ENCODE data around the gene UGT1A5.
"Not testable (repeated sequence)": the region's sequence is repeated elsewhere in the genome, so short reads cannot be mapped to it uniquely, and the experiment has no call there.

Gene UGT1A5

DNA sequence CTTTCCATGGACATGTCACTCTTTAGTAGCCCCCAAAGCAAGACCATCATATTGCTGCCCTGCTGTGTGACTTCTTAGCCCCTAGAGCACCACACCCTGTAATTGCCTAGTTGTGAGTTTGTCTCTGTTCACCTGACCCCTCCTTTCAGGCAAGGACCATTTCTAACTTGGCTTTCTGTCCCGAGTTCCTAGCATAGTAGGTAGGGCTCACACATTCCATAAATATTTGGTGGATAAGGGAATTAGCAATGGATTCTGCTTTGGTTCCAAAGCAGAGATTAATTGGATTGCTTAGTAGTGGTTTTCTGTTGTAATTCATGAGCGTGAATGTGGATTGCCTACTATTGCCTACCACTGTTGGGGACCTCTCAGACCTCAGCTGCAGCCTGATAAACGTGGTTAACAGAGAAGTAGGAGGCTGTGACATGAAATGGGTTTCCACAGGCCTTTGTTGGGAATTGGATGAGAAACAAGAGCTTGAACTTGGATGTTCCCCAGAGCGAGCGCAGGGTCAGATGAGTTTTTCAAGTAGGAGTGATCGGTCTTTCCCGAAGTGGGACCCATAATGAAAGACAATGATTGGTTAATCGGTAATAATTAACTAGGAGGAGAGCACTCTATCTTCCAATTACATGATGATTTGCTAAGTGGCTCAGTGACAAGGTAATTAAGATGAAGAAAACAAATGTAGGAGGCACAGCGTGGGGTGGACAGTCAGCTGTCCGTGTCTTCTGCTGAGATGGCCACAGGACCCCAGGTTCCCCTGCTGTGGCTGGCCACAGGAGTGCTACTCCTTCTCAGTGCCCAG lies 34.0 kb downstream of the UGT1A5 start:
- no peak for DNase-seq

DNA sequence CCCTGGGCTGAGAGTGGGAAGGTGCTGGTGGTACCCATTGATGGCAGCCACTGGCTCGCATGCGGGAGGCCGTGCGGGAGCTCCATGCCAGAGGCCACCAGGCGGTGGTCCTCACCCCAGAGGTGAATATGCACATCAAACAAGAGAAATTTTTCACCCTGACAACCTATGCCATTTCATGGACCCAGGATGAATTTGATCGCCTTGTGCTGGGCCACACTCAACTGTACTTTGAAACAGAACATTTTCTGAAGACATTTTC lies 34.5 kb downstream of the UGT1A5 start:
- DNase-seq: no peak

DNA sequence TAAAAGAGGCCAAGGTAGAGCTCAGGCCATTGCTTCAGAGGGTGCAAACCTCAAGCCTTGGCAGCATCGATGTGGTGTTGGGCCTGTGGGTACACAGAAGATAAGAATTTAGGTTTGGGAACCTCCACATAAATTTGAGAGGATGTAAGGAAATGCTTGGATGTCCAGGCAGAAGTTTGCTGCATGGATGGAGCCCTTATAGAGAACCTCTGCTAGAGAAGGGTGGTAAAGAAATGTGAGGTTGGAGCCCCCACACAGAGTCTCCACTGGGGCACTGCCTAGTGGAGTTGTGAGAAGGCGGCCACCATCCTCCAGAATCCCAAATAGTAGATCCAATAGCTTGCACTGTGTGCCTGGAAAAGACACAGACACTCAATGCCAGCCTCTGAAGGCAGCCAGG lies 38.0 kb downstream of the UGT1A5 start:
- not testable (repeated sequence) for DNase-seq

DNA sequence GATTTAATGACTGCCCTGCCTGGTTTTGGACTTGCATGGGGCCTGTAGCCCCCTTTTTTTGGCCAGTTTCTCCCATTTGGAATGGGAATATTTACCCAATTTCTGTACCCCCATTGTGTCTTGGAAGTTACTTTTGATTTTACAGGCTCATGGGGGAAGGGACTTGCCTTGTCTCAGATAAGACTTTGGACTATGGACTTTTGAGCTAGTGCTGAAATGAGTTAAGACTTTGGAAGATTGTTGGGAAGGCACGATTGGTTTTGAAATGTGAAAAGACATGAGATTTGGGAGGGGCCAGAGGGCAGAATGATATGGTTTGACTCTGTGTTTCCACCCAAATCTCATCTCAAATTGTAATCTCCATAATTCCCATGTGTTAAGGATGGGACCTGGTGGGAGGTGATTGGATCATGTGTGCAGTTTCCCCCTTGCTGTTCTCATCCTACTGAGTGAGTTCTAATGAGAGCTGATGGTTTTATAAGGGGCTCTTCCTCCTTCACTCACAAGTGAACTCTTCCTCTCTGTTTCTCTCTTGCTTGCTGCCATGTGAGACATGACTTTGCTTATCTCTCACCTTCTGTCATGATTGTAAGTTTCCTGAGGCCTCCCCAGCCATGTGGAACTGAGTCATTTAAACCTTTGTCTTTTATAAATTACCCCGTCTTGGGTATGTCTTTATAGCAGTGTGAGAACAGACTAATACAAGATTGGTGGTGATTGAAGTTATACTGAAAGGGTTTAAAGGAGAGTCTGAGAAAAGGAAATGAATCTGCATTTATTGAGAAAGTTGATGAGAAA lies 38.7 kb downstream of the UGT1A5 start:
- not testable (repeated sequence) for DNase-seq

DNA sequence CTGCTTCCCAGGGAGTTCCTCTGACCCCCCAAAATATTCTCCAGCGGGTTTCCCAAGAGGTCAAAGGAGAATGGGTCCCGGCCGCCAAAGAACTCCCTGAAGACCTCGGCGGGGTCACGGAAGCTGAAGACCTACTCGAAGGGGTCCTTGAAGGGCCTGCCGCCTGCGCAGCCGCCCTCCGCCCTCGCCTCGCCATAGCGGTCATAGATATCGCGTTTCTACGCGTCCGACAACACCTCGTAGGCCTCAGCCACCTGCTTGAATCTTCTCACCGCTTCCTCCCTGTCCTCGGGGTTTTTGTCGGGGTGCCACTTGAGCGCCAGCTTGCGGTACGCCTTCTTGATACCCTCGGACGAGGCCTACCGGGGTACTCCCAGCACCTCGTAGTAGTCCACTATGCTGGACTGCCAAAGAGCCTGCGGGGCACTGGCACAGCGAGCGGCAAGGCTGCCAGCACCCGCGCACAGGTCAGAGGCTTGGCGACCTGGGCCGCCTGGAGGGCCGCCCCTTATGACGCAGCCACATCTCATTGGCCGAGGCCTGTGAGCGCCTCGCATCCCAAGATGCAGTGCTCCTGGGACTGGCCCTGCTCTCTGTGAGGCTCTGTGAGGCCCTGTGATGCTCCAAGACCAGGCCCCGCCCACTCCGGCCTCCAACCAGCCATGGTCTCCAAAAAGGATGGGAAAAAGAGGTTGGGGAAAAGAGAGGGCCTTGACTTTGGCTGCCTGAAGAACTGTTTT lies 42.3 kb downstream of the UGT1A5 start:
- DNase-seq: no peak

DNA sequence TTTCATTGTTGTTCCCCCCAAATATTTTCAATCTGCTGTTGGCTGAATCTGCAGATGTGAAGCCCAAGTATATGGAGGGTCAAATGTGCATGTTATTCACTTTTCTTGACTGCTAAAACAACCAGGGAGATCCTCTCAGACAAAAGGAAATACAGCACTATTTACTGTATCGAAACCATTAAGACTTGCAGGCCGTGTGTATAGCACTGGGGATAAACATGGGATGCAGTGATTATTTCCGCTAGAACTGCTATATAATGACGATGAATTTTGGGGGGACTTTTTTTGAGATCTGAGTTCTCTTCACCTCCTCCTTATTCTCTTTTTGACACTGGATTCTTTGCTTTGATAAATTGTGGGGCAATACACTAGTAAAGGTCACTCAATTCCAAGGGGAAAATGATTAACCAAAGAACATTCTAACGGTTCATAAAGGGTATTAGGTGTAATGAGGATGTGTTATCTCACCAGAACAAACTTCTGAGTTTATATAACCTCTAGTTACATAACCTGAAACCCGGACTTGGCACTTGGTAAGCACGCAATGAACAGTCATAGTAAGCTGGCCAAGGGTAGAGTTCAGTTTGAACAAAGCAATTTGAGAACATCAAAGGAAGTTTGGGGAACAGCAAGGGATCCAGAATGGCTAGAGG lies 43.8 kb downstream of the UGT1A5 start:
- DNase-seq: no peak

DNA sequence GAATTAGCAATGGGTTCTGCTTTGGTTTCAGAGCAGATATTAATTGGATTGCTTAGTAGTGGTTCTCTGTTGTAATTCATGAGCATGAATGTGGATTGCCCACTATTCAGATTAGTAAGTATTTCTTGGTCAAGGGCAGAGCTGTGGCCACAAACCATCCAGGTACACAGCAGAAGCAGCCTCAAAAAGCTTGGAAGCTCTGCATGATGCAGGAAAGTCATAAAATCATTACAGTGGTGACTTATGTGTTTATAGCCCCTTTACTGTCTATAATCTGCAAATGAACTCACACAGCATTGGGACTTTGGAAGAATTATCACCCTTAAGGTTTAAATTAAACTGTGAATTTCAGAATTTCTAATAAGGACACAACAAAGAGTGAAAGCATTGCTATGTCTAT lies 45.4 kb downstream of the UGT1A5 start:
- no peak for DNase-seq

DNA sequence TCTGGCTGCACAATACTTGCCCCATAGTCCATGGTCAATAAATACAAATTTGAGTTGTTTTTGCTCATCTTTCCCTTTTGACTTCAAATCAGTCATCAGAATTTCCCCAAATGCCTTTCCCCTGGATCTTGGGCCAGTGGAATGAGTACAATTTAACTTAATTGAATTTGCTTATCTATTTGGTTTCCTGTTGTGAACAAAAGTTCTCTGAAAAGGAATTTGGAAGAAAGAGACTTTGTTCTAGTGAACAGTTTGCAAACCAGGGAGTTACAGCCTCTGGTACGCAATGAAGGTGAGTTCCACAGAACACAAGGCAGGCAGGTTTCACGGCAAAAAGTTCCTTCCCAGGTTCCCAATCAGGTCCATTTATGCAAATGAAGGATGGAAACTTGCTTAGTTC lies 46.1 kb downstream of the UGT1A5 start:
- no peak for DNase-seq

DNA sequence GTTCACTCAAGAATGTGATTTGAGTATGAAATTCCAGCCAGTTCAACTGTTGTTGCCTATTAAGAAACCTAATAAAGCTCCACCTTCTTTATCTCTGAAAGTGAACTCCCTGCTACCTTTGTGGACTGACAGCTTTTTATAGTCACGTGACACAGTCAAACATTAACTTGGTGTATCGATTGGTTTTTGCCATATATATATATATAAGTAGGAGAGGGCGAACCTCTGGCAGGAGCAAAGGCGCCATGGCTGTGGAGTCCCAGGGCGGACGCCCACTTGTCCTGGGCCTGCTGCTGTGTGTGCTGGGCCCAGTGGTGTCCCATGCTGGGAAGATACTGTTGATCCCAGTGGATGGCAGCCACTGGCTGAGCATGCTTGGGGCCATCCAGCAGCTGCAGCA lies 47.3 kb downstream of the UGT1A5 start, which contains the start of gene UGT1A1:
UGT1A1 (plus strand) TSS at position 228 of the 400 bp plus-strand sequence; CDS start at position 246, 18 bp downstream.
- DNase-seq: no peak

DNA sequence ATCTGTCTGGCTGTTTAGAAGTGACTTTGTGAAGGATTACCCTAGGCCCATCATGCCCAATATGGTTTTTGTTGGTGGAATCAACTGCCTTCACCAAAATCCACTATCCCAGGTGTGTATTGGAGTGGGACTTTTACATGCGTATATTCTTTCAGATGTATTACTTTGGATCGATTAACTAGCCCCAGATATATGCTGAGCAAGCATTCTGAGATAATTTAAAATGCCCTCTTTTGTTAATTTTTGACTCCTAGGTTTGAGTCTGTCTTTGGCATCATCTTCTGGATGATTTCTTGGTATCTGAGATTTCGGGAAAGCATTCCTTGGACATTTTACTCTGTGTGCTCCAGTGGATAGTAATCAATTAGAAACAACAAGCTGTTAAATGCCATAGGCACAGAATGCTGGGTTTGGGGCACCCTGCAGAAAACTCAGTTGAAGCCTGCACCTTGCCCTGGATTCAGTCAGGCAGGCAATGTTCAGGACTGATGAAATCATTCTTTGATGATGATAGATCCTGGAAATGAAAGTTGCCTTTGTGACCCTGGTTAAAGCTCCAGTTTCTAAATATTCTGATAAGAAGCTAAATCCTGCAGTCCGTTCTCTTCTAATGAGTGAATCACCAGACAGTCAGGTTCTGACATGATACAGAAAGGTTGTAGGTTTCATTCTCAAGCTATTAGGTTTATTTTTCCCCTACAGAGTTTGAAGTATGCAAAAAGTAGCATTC lies 48.5 kb downstream of the UGT1A5 start:
- no peak for DNase-seq

DNA sequence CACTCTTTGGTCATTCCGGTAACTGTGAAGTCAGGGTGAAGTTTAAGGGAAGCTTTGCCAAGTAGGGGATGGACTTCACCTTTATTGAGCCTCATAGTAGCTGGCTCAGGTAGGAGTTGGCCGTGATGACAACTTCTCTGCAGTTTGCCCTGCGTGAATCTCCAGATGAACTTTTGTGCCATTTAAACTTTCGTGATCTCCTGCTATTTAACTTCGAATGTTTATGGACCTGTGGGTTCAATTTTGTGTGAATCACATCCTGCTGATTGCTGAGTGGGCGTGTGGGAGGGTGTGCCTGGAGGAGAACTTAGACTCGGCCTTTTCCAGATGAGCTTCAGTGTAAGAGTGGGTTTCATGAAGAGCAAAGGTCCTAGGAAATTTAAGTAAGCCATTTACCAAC lies 51.6 kb downstream of the UGT1A5 start:
- no peak for DNase-seq

DNA sequence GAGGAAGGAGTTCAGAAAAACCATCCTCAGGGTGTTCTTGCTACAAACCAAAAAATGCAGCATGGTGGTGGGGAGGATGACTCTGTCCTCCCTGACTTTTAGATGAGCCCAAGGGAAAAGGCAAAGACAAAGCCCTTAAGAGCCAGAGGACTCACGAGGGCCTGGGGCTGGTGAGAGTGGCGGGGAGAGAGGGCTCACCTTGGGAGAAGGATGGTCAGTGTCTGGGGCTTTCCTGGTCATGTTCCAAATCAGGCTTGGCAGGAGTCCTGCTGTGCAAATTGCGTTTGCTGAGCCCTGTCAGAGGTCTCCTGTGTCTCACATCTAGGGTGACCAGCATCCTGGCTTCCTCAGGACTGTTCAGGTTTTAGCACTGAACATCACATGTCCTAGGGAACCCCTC lies 52.1 kb downstream of the UGT1A5 start:
- DNase-seq: no peak

DNA sequence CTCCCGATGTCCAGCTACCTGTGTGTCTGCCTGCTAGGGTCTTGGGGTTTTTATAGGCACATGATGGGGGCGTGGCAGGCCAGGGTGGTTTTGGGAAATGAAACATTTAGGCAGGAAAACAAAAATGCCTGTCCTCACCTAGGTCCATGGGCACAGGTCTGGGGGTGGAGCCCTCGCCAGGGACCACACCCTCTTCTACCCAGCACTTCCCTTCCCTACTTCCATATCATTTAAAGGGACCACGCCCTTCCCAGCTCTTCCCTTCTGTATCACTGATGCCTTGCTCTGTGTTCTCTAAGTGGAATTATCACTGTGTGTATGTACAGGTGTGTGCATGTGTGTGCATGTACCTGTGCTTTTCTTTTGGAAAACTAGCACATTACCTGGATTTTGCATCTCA lies 53.7 kb downstream of the UGT1A5 start:
- DNase-seq: no peak

DNA sequence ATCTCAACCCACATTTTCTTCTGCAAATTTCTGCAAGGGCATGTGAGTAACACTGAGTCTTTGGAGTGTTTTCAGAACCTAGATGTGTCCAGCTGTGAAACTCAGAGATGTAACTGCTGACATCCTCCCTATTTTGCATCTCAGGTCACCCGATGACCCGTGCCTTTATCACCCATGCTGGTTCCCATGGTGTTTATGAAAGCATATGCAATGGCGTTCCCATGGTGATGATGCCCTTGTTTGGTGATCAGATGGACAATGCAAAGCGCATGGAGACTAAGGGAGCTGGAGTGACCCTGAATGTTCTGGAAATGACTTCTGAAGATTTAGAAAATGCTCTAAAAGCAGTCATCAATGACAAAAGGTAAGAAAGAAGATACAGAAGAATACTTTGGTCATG lies 55.4 kb downstream of the UGT1A5 start:
- DNase-seq: no peak

DNA sequence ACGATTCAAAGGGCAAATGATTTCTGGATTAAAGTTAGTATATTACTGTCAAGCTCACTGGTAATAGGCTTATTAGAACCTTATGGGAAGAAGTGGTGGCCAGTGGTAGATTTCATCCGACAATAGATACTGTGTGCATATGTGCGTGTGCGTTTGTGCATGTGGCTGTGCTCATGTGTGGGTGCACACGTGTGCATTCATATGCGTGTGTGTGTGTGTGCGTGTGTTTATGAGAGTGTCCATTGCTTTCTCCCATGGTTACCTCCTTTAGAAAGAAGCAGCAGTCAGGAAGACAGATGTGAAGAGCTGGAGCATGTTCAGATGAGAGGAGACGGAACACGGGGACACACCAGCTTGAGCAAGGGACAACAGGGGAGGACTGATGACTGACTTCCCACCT lies 56.6 kb downstream of the UGT1A5 start:
- no peak for DNase-seq

DNA sequence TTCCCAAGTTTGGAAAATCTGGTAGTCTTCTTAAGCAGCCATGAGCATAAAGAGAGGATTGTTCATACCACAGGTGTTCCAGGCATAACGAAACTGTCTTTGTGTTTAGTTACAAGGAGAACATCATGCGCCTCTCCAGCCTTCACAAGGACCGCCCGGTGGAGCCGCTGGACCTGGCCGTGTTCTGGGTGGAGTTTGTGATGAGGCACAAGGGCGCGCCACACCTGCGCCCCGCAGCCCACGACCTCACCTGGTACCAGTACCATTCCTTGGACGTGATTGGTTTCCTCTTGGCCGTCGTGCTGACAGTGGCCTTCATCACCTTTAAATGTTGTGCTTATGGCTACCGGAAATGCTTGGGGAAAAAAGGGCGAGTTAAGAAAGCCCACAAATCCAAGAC lies 59.4 kb downstream of the UGT1A5 start:
- no peak for DNase-seq

DNA sequence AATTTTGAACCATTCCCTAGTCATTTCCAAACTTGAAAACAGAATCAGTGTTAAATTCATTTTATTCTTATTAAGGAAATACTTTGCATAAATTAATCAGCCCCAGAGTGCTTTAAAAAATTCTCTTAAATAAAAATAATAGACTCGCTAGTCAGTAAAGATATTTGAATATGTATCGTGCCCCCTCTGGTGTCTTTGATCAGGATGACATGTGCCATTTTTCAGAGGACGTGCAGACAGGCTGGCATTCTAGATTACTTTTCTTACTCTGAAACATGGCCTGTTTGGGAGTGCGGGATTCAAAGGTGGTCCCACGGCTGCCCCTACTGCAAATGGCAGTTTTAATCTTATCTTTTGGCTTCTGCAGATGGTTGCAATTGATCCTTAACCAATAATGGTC lies 59.9 kb downstream of the UGT1A5 start:
- no peak for DNase-seq

DNA sequence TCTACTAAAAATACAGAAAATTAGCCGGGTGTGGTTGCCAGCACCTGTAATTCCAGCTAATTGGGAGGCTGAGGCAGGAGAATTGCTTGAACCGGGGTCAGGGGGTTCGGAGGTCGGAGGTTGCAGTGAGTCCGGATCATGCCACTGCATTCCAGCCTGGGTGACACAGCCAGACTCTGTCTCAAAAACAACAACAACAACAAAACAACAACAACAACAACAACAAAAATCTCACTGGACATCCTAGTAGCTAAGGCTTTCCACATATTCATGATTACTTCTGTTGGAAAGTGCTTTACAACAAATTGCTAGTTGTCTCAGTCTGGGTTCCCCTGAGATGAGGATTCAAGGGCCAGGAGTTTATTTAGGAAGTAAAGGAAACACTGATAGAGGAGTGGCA lies 61.1 kb downstream of the UGT1A5 start:
- DNase-seq: no peak

DNA sequence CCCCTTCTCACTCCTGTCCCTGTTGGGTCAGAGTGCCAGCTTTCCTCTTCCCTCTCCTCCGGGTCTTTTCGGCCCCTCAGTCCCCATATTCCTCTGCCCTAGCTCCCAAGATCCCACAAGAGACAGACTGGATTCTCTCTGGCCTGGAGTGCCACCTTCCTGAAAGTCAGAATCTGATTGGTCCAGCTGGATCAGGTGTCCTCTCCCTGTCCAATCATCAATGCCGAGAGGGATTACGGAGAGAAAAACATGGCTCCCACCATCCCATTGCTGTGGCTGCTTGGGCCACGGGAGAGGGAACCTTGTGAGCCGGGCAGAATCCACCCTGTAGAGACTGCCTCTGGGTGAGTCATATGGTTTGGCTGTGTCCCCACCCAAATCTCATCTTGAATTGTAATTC lies 62.7 kb downstream of the UGT1A5 start:
- no peak for DNase-seq

DNA sequence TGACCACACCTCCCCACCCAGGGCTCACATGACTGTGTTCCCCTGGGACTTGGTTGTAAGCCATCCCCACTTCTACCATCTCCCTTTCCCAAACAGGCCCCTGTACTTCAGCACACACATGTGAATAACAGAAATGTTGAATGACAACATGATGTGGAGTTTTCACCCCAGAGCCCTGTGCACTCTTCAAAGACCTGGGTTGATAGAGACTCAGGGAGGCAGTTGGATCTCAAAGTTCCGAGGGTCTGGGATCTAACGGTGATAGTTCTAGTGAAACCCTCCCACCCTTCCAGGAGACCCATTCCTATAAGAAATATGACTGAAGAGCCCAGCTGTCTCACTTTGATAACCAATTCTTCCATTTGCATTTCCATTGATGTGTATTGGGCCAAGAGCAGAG lies 65.3 kb downstream of the UGT1A5 start, which contains the start of gene MROH2A:
MROH2A (plus strand) TSS at position 301 of the 400 bp plus-strand sequence. CDS start 1,029 bp downstream, outside the sequence.
- DNase-seq: no peak

DNA sequence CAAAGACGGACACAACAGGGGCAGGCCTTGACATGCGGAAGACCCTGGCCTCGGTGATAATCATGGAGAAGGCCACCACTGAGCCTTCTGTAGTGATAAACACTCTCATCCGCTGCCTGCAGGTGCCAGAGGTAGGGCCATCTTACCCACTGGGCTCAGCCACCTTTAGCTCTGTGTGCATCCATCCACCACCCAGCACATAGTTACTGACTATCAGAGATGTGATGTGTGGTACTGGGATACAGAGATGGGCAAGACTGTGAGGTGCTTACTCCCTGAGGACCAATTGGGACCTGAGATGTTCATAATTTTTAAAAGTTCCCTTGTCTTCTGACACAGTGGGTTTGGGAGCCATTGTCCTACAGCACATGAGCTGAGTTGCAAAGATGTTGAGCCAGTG lies 67.0 kb downstream of the UGT1A5 start:
- no peak for DNase-seq

DNA sequence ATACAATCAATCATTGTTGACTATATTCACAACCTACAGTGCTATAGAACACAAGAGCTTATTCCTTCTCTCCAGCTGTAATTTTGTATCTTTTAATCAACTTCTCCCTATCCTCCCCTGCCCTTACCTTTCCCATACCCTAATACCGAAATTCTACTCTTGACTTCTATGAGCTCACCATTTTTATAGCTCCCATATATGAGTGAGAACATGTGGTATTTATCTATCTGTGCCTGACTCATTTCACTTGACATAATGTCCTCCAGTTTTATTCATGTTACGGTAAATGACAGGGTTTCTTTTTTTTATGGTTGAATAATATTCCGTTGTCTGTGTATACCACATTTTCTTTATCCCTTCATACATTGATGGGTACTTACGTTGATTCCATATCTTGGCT lies 68.1 kb downstream of the UGT1A5 start:
- DNase-seq: no peak

Data from activated CD4-positive, alpha-beta T cell treated with anti-CD3 and anti-CD28 coated beads for 4 hours (primary cell).